ENCODE measurements around the gene MRFAP1L1.

Gene MRFAP1L1

GRCh38 chr4:6662591-6662990, 47.1 kb downstream of the MRFAP1L1 start:
- CTCF ChIA-PET, result no interaction called here
- TF ChIP-seq ARNT (IDR thresholded peaks at IDR 0.05) (no peak), FOXA1 (IDR thresholded peaks at IDR 0.05) (no peak), LEF1 (IDR thresholded peaks at IDR 0.05; ENCODE audit: borderline replicate concordance) (no peak), SP1 (IDR thresholded peaks at IDR 0.05) (no peak), TARDBP (IDR thresholded peaks at IDR 0.05) (no peak), CTBP1 (IDR thresholded peaks at IDR 0.05; ENCODE audit: borderline replicate concordance) (no peak), ZNF384 (IDR thresholded peaks at IDR 0.05) (no peak), HDGF (IDR thresholded peaks at IDR 0.05; ENCODE audit: borderline replicate concordance) (no peak), SUZ12 (IDR thresholded peaks at IDR 0.05) (no peak), FOXK2 (IDR thresholded peaks at IDR 0.05) (no peak), L3MBTL2 (conservative IDR thresholded peaks at IDR 0.05) (no peak), ELF4 (IDR thresholded peaks at IDR 0.05) (no peak), NFRKB (IDR thresholded peaks at IDR 0.05) (no peak), FOXM1 (IDR thresholded peaks at IDR 0.05; ENCODE audit: borderline replicate concordance) (no peak), PKNOX1 (IDR thresholded peaks at IDR 0.05) (no peak), BHLHE40 (IDR thresholded peaks at IDR 0.05; ENCODE audit: borderline replicate concordance) (no peak)
- no peak for DNase-seq (ENCODE audit: extremely low spot score)
- POLR2A ChIA-PET, result interaction anchor here (0.6 to 3.3 kb wide), 4 partner anchors 11 to 310 kb away, joined by 3 to 32 read pairs (median 4); a partner anchor contains a TSS

DNA sequence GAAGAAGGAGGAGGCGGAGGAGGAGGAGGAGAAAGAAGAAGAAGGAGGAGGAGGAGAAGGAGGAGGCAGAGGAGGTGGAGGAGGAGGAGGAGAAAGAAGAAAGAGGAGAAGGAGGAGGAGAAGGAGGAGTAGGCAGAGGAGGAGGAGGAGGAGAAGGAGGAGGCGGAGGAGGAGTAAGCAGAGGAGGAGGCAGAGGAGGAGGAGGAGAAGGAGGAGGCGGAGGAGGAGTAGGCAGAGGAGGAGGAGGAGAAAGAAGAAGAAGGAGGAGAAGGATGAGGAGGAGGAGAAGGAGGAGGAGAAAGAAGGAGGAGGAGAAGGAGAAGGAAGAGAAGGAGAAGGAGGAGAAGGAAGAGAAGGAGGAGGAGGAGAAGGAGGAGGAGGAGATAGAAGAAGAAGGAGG, 49.2 kb downstream of the MRFAP1L1 start:
- no peak for DNase-seq (ENCODE audit: extremely low spot score)
- POLR2A ChIA-PET, result interaction anchor here (0.7 kb wide), 1 partner anchor 11 kb away, joined by 3 read pairs; no protein-coding TSS in a partner anchor
- TF ChIP-seq TARDBP (IDR thresholded peaks at IDR 0.05) (no peak), SUZ12 (IDR thresholded peaks at IDR 0.05) (no peak), BHLHE40 (IDR thresholded peaks at IDR 0.05; ENCODE audit: borderline replicate concordance) (no peak), NFRKB (IDR thresholded peaks at IDR 0.05) (no peak), ARNT (IDR thresholded peaks at IDR 0.05) (no peak), ELF4 (IDR thresholded peaks at IDR 0.05) (no peak), HDGF (IDR thresholded peaks at IDR 0.05; ENCODE audit: borderline replicate concordance) (no peak), PKNOX1 (IDR thresholded peaks at IDR 0.05) (no peak), LEF1 (IDR thresholded peaks at IDR 0.05; ENCODE audit: borderline replicate concordance) (no peak), SP1 (IDR thresholded peaks at IDR 0.05) (no peak), FOXK2 (IDR thresholded peaks at IDR 0.05) (no peak)
- CTCF ChIA-PET, result no interaction called here

- DNase-seq (ENCODE audit: extremely low spot score), result no peak
- ChIA-PET CTCF (interaction anchor here (0.6 kb wide), 1 partner anchor 808 kb away, joined by 7 read pairs; no protein-coding TSS in a partner anchor), POLR2A (interaction anchor here (0.7 to 2.4 kb wide), 4 partner anchors 10 to 19 kb away, joined by 3 to 11 read pairs (median 4); partner anchors contain the start of gene MRFAP1)
- TF ChIP-seq FOXA1 (IDR thresholded peaks at IDR 0.05) (no peak), FOXM1 (IDR thresholded peaks at IDR 0.05; ENCODE audit: borderline replicate concordance) (no peak), FOXK2 (IDR thresholded peaks at IDR 0.05) (no peak), L3MBTL2 (conservative IDR thresholded peaks at IDR 0.05) (no peak), HDGF (IDR thresholded peaks at IDR 0.05; ENCODE audit: borderline replicate concordance) (no peak), ARNT (IDR thresholded peaks at IDR 0.05) (no peak), ELF4 (IDR thresholded peaks at IDR 0.05) (no peak), TARDBP (IDR thresholded peaks at IDR 0.05) (no peak), CTBP1 (IDR thresholded peaks at IDR 0.05; ENCODE audit: borderline replicate concordance) (no peak), ZNF384 (IDR thresholded peaks at IDR 0.05) (no peak), SP1 (IDR thresholded peaks at IDR 0.05) (no peak), LEF1 (IDR thresholded peaks at IDR 0.05; ENCODE audit: borderline replicate concordance) (no peak), NFRKB (IDR thresholded peaks at IDR 0.05) (no peak), SUZ12 (IDR thresholded peaks at IDR 0.05) (no peak), BHLHE40 (IDR thresholded peaks at IDR 0.05; ENCODE audit: borderline replicate concordance) (no peak), PKNOX1 (IDR thresholded peaks at IDR 0.05) (no peak)
Measured at GRCh38 chr4:6659897-6660296, 49.8 kb downstream of the MRFAP1L1 start.

DNA sequence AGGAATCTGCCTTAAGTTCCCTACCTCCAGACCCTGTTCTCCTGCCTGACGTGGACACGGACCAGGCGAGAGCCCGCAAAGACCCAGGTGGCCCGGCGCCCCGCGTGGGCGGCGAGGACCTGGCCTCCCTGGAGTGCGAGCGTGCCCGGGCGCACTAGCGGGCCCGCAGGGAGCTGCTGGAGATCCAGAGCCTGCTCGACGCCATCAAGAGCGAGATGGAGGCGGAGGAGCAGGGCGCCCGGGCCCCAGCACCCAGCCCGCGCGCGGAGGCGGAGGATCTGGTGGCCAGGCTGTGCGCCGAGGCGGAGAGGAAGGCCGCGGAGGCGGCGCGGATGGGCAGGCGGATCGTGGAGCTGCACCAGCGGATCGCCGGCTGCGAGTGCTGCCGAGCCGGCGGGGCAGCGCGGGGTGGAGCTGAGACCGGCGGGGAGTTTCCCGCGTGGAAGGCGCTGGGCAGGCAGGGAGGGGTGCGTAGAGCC, 51.0 kb downstream of the MRFAP1L1 start:
- CTCF ChIA-PET, result interaction anchor here (0.6 to 0.8 kb wide), 2 partner anchors 16 to 42 kb away, joined by 3 to 4 read pairs; no protein-coding TSS in a partner anchor
- POLR2A ChIA-PET, result interaction anchor here (1.2 to 2.4 kb wide), 3 partner anchors 15 to 18 kb away, joined by 3 to 11 read pairs (median 6); partner anchors contain the start of gene MRFAP1
- no peak for DNase-seq (ENCODE audit: extremely low spot score)
- TF ChIP-seq TARDBP (IDR thresholded peaks at IDR 0.05) (no peak), NFRKB (IDR thresholded peaks at IDR 0.05) (no peak), BHLHE40 (IDR thresholded peaks at IDR 0.05; ENCODE audit: borderline replicate concordance) (no peak), ZNF384 (IDR thresholded peaks at IDR 0.05) (no peak), ARNT (IDR thresholded peaks at IDR 0.05) (no peak), PKNOX1 (IDR thresholded peaks at IDR 0.05) (no peak), L3MBTL2 (conservative IDR thresholded peaks at IDR 0.05) (no peak)

DNA sequence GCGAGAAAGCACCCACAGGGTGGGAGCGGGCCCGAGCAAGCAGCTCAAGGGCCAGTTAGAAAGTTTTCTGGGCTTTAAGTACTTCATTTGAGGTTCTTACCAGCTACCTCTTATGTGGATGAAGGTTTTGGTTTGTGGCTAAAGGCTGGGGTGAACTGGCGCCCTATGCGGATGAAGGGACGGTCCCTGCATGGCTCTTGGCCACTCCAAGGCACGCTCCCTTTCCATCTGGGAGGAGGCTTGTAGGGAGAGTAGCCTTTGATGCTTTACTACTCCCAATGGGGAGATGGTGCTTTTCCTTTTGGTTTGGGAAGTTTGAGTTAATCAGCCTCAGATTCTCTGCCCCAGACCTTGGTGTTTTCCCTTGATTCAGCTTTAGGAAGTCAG, 51.5 kb downstream of the MRFAP1L1 start:
- DNase-seq (ENCODE audit: extremely low spot score), result no peak
- ChIA-PET CTCF (no interaction called here), POLR2A (interaction anchor here (2.4 kb wide), 1 partner anchor 15 kb away, joined by 11 read pairs; a partner anchor contains a TSS)
- TF ChIP-seq FOXK2 (IDR thresholded peaks at IDR 0.05) (no peak), CTBP1 (IDR thresholded peaks at IDR 0.05; ENCODE audit: borderline replicate concordance) (no peak), ZNF384 (IDR thresholded peaks at IDR 0.05) (no peak), BHLHE40 (IDR thresholded peaks at IDR 0.05; ENCODE audit: borderline replicate concordance) (no peak), NFRKB (IDR thresholded peaks at IDR 0.05) (no peak), HDGF (IDR thresholded peaks at IDR 0.05; ENCODE audit: borderline replicate concordance) (no peak), TARDBP (IDR thresholded peaks at IDR 0.05) (no peak), ELF4 (IDR thresholded peaks at IDR 0.05) (no peak), L3MBTL2 (conservative IDR thresholded peaks at IDR 0.05) (no peak), LEF1 (IDR thresholded peaks at IDR 0.05; ENCODE audit: borderline replicate concordance) (no peak), ARNT (IDR thresholded peaks at IDR 0.05) (no peak), FOXM1 (IDR thresholded peaks at IDR 0.05; ENCODE audit: borderline replicate concordance) (no peak), FOXA1 (IDR thresholded peaks at IDR 0.05) (no peak), SP1 (IDR thresholded peaks at IDR 0.05) (no peak), SUZ12 (IDR thresholded peaks at IDR 0.05) (no peak), PKNOX1 (IDR thresholded peaks at IDR 0.05) (no peak)

All from HEK293T (cell line).